Measurements from ENCODE around the gene GLYR1.

The GLYR1 gene

DNA sequence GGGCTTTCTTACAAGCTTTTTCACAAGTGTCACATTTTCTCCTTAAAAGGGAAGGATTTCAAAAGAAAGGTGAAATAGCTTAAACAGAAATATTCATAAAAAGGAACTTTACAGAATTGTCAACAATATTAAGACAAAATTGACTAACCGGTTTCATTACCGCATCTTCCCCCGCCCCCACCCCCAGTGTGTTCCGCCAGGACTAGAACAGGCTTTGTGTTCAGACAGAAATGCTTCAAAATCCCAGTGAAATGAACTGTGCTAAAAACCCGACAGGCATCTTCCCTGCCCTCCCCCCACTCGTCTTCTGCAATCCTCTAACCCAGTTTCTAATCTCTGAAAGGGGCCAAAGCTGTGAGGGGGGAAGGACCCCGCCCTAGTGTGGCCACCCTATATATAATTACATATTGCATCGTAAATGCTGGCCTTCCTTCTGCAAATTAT, 43.7 kb downstream of the GLYR1 start:
- no peak for DNase-seq

DNA sequence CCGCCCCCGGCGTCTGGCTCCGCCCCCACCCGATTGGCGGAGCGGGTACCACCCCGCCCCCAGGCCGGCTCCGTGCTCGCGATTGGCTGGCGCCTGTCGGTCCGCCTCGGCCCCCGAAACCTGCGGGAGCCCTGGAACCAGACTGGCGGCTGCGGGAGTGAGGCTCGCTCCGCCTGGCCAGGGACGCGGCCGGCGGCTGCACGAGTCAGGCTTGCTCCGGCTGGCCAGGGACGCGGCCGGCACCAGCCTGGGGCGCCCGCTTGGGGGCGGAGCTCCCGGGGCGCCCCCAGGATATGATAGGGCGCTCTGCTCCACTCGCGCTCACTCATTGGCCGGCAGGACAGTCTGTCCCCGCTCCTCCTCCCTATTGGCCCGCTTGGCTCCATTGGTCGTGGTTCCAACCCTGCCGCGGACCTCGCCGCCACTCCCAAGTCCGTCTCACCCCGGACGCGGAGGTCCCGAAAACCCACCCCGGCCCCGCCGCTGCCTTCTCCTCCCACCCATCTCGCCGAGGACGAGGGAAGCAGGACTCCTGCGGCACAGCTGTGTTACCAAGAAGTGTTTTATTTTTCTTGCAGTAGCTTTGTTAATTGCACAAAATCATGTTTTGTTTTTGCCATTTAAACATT, 44.3 kb downstream of the GLYR1 start:
- peak; percentile 82 for DNase-seq

DNA sequence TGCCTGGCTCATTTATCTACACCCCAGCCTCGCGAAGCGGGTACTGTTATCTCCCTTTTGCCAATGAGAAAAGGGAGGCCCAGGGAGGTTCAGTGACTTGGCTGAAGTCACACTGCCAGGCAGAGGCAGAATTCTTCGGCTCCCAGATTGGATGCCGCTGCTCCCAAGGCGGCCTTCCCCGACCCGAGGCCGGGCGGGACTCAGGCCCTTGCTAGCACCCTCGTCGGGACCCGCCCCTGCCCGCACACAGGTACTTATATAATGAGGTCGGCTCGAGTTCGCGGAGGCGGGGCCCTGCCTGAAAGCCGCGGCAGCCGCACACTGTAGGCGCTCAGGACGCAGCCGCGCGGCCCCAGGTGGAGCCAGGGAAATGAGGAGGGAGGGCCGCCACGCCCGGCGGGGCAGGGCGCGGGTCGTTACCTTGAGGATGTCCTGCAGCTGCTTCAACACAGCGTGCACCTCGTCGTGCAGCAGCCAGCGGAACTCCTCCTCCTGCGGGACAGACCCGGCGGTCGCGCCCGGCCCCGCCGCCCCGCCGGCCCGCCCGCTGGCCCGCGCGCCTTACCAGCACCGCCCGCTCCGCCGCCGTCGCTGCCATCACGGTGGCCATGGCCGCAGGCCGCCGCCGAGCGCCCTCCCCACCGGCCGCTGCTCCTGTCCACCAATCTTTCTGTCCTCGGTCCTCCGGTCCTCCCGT, 45.0 kb downstream of the GLYR1 start, which contains the start of gene ROGDI:
ROGDI (minus strand) TSS at position 672 of the 697 bp plus-strand sequence; CDS start at position 610, 62 bp downstream.
- DNase-seq, result peak; percentile 86

DNA sequence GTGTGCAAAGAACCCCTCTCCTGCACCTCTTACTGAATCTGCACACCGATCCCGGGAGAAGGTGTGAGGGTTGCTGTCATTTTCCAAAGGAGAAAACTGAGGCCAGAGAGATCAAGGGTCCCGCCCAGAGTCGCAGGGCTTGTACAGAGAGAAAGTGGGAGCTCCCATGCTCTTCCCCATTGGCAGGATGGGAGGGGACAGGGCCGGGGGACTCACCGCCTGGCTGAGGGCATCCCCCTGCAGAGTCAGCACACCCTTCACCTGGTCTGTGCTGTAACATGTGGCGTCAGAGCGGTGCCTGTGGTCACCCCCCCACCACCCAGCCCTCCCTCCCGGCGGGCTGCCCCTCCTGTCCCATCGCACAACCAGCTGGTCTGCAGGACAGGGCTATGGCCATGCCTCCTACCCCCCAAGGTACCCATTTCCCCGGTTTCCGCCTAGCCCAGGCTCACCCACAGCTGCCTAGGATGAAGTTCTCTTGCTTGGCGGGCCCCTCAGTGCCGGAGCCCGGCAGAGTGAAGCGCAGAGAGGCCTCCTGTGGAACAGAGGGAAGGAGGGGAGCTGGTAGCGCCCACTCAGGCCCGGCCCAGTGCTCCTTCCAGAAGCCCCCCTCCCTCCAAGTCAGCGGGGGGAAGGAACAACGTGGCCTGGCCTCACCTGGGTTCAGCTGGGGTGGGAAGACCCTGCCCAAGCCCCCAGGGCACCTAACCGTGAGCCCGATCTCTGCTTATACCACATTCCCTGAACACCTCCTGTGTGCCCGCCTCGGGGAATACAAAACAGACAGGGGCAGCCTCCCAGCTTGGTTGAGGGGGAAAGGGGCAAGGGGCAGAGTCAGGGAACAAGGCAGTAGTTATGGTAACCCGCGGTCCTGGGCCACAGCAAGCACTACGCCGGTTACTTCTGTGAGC, 45.8 kb downstream of the GLYR1 start:
- DNase-seq, result no peak

DNA sequence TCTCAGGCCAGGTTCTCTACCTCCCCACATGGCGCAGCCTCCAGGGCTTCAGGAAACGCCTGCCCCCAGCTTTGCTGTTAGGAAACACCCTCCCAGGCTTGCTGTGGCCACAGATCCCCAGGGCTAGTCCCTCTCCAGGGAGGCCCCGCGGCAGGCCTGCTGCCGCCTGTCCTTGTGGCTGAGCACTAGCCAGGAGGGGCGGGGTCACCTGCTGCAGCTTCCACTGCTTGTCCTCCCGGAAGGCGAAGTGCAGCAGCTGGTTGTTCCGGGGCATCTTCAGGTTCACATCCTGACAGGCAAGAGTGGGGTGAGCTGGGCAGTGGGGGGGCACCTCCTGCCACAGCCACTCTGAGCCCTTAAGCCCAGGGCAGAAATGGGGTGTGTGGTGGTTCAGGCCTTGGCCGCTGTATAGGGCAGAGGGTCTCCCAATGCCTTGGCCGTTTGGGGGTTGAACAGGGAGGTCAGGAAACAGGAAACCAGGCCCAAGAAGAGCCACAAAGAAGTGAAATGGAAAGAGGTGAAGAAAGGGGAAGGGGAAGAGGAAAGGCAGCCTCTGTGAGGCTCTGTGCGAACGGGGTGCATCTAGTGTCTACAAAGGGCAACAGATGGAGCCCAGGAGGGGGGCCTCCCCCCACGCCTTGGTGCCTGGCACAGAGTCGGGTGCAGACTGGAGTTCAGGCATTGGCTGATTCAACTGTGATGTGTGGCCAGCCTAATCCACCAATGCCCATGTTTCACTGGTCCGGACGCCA, 46.6 kb downstream of the GLYR1 start:
- no peak for DNase-seq

DNA sequence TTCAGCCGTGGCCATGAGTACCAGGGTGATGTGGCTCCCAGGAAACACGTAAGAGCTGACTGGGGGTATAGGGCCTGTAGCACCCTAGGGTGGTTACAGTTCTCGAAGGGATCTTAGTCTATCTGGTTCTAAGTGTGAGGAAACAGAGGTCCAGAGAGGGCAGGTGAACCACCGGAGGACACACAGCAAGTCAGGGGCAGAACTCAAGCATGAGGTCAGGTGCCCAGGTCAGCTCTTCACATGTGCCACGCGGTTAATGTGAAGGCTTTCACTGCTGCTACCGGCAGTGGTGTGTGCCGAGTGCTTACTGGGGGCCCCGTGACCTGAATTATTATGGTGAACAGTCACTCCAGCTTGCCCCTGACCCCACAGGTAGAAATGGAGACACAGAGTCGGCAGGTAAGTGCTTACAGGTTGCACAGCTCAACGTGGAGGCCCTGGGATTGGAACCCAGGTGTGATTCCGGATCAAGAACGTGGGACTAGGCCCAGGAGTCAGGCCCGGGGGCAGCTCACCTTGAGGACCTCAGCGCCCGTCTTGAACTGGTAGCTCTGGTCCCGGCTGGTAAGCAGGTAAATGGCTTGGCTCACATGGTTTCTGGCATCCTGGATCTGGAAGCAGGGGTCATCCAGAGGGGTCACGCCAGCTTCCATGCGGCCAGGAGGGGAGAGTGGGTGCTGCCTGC, 47.8 kb downstream of the GLYR1 start:
- no peak for DNase-seq

DNA sequence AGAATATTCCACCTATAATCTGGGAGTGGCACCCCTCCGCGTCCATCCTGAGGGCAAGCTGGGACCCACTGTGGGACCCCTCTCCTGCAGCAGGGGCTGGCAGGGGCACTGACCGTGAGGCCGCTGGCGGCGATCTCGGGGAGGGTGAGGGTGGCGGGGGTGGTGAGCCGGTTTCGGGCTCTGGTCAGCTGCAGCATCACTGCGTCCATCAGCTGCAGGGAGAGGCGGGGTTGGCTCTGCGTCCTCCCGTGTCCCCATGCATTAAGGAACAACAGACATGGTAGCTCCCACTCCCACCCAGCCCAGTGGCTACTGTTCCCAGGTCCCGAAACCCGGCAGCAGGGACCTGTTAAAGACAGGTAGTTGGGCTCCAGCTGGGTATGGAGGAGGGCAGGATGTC, 48.6 kb downstream of the GLYR1 start:
- no peak for DNase-seq

DNA sequence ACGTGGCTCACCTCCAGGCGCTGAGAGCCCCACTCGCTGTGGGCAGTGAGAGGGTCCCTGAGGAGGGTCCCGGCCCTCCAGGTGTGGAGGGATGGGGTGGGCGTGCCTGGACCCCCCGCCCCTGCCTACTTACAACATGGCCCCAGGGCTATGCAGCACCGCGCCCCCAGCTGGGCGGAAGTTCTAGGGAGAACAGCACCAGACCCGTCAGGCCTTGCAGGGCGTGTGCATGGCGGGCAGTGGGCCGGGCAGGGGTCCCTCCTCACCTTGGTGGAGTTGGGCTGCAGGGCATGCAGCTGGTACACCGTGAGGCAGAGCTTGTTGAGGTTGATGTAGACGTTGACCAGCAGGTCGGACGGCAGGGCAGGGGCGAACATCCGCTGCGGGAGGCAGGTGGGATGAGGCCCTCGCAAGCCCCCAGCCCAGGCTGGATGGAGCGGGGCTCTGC, 49.3 kb downstream of the GLYR1 start:
- no peak for DNase-seq

DNA sequence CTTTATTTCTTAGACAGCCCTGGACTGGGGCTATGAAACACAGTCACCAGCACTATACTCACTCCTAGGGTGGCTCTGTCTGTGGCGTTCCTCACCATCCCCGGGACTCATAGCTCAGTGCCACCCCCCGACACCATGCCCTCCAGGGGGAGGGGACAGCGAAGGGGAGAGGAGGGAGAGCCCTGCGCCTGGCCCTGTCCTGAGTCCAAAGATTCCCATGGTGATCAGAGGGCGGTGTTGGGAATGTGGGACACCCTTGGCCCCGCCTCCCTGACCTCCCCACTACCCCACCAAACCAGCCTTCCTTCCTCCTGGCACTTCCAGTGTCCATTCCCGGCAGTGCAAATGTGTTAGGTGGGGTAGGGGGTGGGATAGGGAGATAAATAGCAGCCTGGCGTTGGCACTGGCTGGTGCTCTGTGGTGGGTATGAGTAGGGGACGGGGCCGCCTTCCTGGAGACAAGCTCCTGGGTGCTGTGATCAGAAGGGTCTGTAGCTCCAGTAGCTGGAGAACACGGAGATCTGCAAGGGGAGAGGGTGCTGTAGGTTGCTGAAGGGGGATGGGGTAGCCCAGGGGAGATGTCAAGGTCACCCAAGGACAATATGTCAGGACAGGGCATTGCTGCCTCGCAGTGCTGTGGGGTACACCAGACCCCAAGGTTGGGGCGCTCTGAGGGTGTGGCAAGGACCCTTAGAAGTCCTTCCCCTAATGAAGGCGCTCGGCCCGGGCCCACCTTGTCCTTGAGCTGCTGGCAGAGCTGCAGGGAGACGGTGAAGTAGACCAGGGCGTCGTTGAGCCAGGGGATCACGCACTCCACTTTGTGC, 49.9 kb downstream of the GLYR1 start:
- DNase-seq, result no peak

DNA sequence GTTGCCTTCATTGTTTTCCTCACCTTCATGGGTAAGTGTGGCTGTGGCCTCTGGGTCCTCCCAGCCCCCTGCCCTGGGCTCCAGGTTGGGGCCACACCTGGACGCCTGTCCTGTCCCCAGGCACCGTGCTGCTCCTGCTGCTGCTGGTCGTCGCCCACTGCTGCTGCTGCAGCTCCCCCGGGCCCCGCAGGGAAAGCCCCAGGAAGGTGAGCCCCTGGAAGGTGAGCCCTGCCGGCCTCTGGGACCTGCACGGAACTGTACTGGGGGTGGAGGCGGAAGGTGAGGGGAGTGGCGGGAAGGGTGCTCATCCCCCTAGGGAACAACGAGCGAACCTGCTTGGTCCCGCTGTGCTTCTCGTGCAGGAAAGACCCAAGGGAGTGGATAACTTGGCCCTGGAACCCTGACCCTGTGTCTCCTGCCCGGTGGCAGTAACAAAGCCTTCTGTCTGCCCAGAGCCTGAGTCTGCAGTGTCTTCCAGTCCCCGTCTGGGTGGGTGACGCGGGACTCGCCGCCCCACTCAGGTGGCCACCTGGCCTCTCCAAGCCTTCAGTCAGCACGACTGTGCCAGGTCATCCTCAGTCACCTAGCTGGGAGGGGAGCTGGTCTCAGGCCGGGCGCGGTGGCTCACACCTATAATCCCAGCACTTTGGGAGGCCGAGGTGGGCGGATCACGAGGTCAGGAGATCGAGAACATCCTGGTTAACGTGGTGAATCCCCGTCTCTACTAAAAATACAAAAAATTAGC, 51.1 kb downstream of the GLYR1 start:
- DNase-seq, result no peak

DNA sequence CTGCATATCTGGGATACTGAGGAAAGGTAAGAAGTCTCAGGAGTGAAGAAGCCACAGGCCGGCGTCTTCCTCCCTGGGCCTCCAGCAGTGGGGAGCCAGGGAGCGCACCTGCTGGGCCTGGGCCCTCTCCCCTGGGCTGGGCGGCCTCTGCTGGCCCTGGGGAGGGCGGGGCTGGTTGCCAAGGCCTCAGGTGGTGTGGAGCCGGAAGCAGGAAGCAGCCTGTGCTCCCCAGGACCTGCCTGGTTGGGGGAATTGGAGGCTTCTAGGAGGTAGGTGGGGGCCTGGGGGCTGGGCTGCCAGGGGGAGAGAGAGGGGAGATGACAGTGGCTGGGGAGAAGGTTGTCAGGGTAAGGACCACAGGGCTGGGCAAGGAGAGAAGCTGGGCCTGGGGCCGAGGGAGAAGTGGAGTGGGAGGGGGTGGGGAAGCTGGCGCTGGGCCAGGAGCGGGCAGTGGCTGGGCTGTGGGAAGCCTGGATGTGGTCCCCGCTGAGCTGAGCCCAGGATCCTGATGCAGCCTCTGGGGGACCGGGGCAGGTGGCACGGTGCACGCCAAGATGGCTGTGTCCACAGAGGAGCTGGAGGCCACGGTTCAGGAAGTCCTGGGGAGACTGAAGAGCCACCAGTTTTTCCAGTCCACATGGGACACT, 51.8 kb downstream of the GLYR1 start, which contains the start of gene SMIM22:
SMIM22 (plus strand) TSS at position 189 of the 647 bp plus-strand sequence; CDS start at position 555, 366 bp downstream.
- no peak for DNase-seq

DNA sequence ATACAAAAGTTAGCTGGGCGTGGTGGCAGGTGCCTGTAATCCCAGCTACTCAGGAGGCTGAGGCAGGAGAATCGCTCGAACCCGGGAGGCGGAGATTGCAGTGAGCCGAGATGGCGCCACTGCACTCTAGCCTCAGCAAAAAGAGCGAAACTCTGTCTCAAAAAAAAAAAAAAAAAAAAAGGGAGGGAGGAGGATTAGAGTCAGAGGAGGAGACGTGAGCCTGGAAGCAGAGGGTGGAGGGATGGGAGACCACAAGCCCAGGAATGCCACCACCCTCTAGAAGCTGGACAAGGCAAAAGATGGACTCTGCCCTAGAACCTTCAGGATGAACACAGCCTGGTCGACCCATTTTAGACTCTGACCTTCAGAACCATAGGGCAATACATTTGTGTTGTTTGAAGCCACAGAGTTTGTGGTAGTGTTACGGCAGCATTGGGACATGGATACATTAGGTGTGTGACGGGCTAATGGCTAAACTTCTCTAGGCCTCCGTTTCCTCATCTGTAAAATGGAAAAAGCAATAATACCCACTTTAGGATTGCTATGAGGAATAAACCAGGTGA, 54.1 kb downstream of the GLYR1 start:
- no peak for DNase-seq

DNA sequence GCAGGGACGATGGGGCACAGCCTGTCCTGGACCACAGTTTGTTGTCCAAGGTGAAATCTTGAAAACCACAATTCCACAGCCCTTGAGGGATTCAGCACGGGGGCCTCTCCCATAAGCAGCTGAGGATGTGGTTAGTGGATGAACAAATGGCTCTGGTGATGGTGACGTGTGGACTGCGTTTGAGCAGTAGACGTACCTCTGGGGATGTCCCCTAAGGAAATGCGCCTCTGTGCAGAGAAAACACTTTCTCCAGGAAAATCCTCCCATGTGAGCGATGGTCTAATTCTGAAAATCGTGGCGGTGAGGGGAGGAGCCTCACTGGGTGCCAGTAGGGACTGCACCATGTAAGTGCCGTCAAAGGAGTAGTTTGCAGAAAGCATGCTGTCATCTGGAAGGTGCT, 56.2 kb downstream of the GLYR1 start:
- no peak for DNase-seq

DNA sequence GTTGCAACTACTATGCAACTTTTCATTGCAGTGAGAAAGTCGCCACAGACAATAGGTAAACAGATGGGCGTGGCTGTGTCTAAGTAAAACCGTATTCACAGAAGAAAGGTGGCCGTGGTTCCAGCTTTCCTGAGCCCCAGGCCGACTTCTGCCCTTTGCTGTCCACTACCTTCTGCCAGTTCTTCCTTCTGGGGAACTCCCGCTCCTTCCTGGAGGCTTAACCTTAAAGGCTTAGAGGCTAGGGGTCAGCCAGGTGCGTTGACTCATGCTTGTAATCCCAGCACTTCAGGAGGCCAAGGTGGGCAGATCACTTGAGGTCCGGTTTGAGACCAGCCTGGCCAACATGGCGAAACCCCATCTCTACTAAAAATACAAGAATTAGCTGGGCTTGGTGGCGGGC, 56.8 kb downstream of the GLYR1 start:
- no peak for DNase-seq

DNA sequence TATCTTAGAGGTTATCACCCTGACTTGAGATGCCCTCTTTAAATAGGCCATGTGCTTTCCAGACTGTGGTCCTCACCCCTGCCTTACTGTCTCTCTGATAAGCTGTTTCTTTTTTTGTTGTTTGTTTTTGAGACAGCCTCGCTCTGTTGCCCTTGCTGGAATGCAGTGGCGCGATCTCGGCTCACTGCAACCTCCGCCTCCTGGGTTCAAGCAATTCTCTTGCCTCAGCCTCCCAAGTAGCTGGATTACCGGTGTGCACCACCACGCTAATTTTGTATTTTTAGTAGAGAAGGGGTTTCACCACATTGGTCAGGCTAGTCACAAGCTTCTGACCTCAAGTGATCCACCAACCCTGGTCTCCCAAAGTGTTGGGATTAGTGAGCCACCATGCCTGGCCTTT, 58.2 kb downstream of the GLYR1 start:
- DNase-seq, result no peak

DNA sequence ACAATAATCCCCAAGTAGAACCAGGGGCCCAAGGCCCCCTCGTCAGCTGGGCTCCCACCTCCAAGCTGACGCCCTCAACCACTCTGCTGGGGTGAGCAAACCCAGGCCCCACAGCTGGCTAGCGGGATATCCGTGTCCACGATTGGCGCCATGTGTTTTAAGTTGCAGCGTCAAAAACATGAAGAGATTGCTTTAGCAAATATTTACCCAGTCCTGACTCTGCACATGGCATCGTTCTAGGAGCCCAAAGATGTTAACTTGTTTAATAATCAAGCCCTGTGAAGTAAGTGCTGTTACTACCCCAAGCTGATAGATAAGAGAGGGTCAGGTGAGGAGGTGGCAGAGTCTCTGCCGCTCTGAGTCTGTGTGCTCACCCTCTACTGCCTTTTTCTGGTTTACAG, 58.6 kb downstream of the GLYR1 start:
- no peak for DNase-seq

DNA sequence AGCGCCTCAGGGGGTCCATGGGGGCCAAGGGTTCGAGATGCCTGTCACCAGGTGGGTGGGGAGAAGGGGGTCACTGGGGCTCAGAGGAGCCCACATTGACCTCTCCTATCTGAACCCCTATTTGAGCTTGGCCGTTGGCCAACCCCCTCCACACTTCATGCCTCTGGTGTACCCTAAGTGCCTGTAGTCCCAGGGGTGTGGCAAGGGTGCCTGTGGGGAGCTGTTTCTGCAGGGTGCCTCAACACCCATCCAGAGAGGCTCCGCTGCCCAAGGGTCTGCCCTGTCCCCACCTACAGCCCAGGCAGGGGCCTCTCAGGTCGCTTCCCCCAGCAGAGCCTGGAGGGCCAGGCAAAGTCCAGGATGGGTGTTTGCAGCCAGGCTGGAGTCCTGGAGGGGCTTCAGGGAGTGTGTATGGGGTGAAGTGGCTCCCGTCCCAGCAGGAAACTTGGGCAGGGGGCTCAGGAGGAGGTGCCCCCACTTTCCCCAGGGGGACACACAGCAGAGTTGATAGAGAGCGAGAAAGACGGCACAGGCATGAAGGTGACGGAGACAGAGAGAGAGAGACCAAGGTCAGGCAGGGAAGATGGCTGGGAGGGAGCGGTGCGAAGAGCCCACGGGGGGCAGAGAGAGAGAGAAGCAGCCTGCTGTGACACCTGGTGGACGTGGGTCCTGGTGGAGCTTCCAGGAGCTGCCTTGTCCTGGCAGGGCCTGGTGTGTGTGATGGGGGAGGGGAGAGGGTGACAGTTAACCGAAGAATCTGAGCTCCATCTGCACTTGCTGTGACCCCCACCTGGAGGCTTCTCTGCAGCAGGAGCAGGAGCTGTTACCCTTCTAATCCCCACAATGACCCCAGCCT, 59.2 kb downstream of the GLYR1 start, which contains the start of gene SEPTIN12:
SEPTIN12 (minus strand) TSS at position 719 of the 856 bp plus-strand sequence; CDS start at position 19, 700 bp downstream.
- DNase-seq, result no peak

DNA sequence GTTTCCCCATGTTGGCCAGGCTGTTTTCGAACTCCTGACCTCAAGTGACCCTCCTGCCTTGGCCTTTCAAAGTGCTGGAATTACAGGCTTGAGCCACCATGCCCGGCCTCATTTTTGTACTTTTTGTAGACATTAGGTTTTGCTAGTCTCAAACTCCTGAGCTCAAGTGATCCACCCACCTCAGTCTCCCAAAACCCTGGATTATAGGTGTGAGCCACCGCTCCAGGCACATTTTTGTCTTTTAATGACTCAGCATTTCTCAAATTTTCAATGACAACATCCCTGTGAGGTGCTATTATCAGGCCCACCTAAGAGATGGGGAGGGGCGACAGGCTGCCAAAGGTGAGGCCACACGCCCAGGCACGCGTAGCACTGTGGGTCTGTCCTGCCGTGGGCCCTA, 60.0 kb downstream of the GLYR1 start:
- no peak for DNase-seq

Data from NCI-H526 treated with DMSO at 0.1 percent for 48 hours (cell line).